ENCODE results near the gene MYMK. TPM values are rescaled to one million over a fixed set of nuclear protein-coding genes. Genes with fewer than 3 reads are reported as not detected.

MYMK gene
- total and polyA plus RNA-seq, 3 donors from 2014 or later, result 0.87 TPM; not detected in 2

- no peaks in the 10 kb centered on the region for H3K27me3 ChIP-seq
- H3K9me3 ChIP-seq, result no peaks in the 10 kb centered on the region
- TF ChIP-seq CTCF (IDR thresholded peaks at IDR 0.05) (no peak), POLR2A (IDR thresholded peaks at IDR 0.05) (no peak)
- 39 to 49% methylated on average over 11 to 14 of the region's 14 CpGs for WGBS, 2 donors
- no peak overlapping the region for H3K4me3 ChIP-seq
- H3K27ac ChIP-seq, result no peak overlapping the region
- DNase-seq, result peak; percentile 79
- H3K36me3 ChIP-seq (ENCODE audit: low read depth, missing control alignments), result no peaks in the 10 kb centered on the region
- peaks cover 25% of the 10 kb centered on the region for H3K4me1 ChIP-seq
- intact Hi-C loops (cut with DNase I; ENCODE audit: low total_unique reads), result loop anchor here (5.0 kb wide), 1 partner anchor 53 kb away; no protein-coding TSS in a partner anchor
Observed at GRCh38 chr9:133514460-133515239, 10.1 kb downstream of the MYMK start.

- intact Hi-C loops (cut with DNase I; ENCODE audit: low total_unique reads), result no loop called here
- no peak for DNase-seq
- Histone ChIP-seq H3K27me3 (no peaks in the 10 kb centered on the region), H3K27ac (no peak overlapping the region), H3K4me3 (no peak overlapping the region), H3K36me3 (ENCODE audit: low read depth, missing control alignments) (no peaks in the 10 kb centered on the region), H3K4me1 (peaks cover 33% of the 10 kb centered on the region), H3K9me3 (no peaks in the 10 kb centered on the region)
- TF ChIP-seq CTCF (IDR thresholded peaks at IDR 0.05) (no peak), POLR2A (IDR thresholded peaks at IDR 0.05) (no peak)
- 61 to 74% methylated on average over 14 to 28 of the region's 28 CpGs for WGBS, 2 donors
Observed at GRCh38 chr9:133513214-133514100, 11.3 kb downstream of the MYMK start.

GRCh38 chr9:133512253-133513213, 12.2 kb downstream of the MYMK start:
- H3K4me1 ChIP-seq, result peaks cover 33% of the 10 kb centered on the region
- no peaks in the 10 kb centered on the region for H3K36me3 ChIP-seq (ENCODE audit: low read depth, missing control alignments)
- WGBS, 2 donors, result 80 to 81% methylated on average over 17 to 19 of the region's 19 CpGs
- no peak overlapping the region for H3K4me3 ChIP-seq
- no peak for DNase-seq
- TF ChIP-seq POLR2A (IDR thresholded peaks at IDR 0.05) (no peak), CTCF (IDR thresholded peaks at IDR 0.05) (no peak)
- intact Hi-C loops (cut with DNase I; ENCODE audit: low total_unique reads), result no loop called here
- H3K9me3 ChIP-seq, result no peaks in the 10 kb centered on the region
- H3K27ac ChIP-seq, result no peak overlapping the region
- no peaks in the 10 kb centered on the region for H3K27me3 ChIP-seq

- no peaks in the 10 kb centered on the region for H3K27me3 ChIP-seq
- H3K4me1 ChIP-seq, result peaks cover 38% of the 10 kb centered on the region
- intact Hi-C loops (cut with DNase I; ENCODE audit: low total_unique reads), result no loop called here
- no peak for DNase-seq
- no peak for TF ChIP-seq CTCF (IDR thresholded peaks at IDR 0.05)
- no peak for TF ChIP-seq POLR2A (IDR thresholded peaks at IDR 0.05)
- no peaks in the 10 kb centered on the region for H3K9me3 ChIP-seq
- WGBS, 2 donors, result 81% methylated on average over 10 of the region's 10 CpGs
- H3K4me3 ChIP-seq, result no peak overlapping the region
- no peak overlapping the region for H3K27ac ChIP-seq
- no peaks in the 10 kb centered on the region for H3K36me3 ChIP-seq (ENCODE audit: low read depth, missing control alignments)
Observed at GRCh38 chr9:133511607-133512006, 13.2 kb downstream of the MYMK start.
